K562 (cell line): ENCODE results near the gene VWC2L. TPM values are rescaled to one million over a fixed set of nuclear protein-coding genes. Genes with fewer than 3 reads are reported as not detected.

Experiments used
- ATAC-seq: fragments of 200-7000 bp; cut with Tn5 transposase; 3 replicates; pipeline ENCODE4 v1.9.1; 2020; ENCODE audit warnings: moderate library complexity
- BruUV-seq: library from RNA; stranded (reverse); fragments of 400-500 nt; replicated peaks from 2 replicates; lab custom pipeline; 2021; lab: Mats Ljungman, UMichigan
- CTCF ChIA-PET: fragments of 300-600 bp; formaldehyde crosslinking; extraction: SDS; loops from one replicate; lab custom pipeline; 2021; ENCODE audit warnings: low intra/inter-chr PET ratio; lab: Yijun Ruan, JAX
- POLR2A ChIA-PET: fragments of 300-600, 350-650 bp; sonication (Branson Sonifier 250); formaldehyde crosslinking; extraction: SDS; loops from one replicate; lab custom pipeline; 2021; ENCODE audit warnings: antibody characterized with exemption, inconsistent platforms; lab: Yijun Ruan, JAX
- DNase-seq, 4 experiments: peaks; one replicate each; pipeline versions ENCODE4 v3.0.0 to v3.0.0-alpha.2; 2011 to 2018; ENCODE audit warnings: low spot score in 3 of 4, mixed read lengths in 3 of 4; ENCODE audit errors: extremely low read depth in 1 of 4
- FAIRE-seq: peaks from 2 replicates; lab custom pipeline; 2011; peaks lifted over from hg19 to GRCh38; lab: Jason Lieb, UNC
- H2AFZ ChIP-seq: 2 replicates; pipeline ENCODE4 v1.6.0; 2011; ENCODE audit warnings: low read depth, low read length, control low read depth, inconsistent platforms
- H3K27ac ChIP-seq: fragments of 200-600 bp; 3 replicates; pipeline ENCODE4 v1.8.0; 2011; ENCODE audit warnings: low read depth, mild to moderate bottlenecking, control low read depth, inconsistent platforms, low read length, moderate library complexity, mixed read lengths; ENCODE audit errors: extremely low read depth
- H3K27me3 ChIP-seq, 2 experiments: fragments of 300-600 bp in 1 of 2; 2 replicates in 1 of 2; 3 replicates in 1 of 2; pipeline versions ENCODE4 v1.6.0 to v1.8.0; 2011; ENCODE audit warnings: inconsistent platforms in 2 of 2, low read length in 2 of 2, mild to moderate bottlenecking in 1 of 2, mixed read lengths in 1 of 2, moderate library complexity in 1 of 2; ENCODE audit not compliant: control insufficient read depth in 2 of 2, insufficient read depth in 2 of 2
- H3K36me3 ChIP-seq: fragments of 300-600 bp; 3 replicates; pipeline ENCODE4 v1.8.0; 2011; ENCODE audit warnings: mild to moderate bottlenecking, low read length, inconsistent platforms; ENCODE audit not compliant: control insufficient read depth, insufficient read depth
- H3K4me1 ChIP-seq, 2 experiments: fragments of 200-600 bp in 1 of 2; replicated peaks in 1 of 2; 2 replicates in 1 of 2; 3 replicates in 1 of 2; pipeline versions ENCODE4 v1.5.1 to v1.8.0; 2011; ENCODE audit warnings: inconsistent platforms in 2 of 2, low read length in 2 of 2, mild to moderate bottlenecking in 1 of 2, mixed read lengths in 1 of 2, moderate library complexity in 1 of 2; ENCODE audit not compliant: control insufficient read depth in 2 of 2, insufficient read depth in 2 of 2
- H3K4me2 ChIP-seq: 2 replicates; pipeline ENCODE4 v1.6.1; 2011; ENCODE audit warnings: low read length, control low read depth, inconsistent platforms, mixed read lengths; ENCODE audit not compliant: insufficient read depth
- H3K4me3 ChIP-seq: fragments of 200-600 bp; sonication (generic), shearing (Covaris generic); 2 replicates; pipeline ENCODE4 v1.5.1; 2016; ENCODE audit warnings: control low read depth, inconsistent platforms
- H3K79me2 ChIP-seq: fragments of 200-600 bp; 3 replicates; pipeline ENCODE4 v1.8.0; 2011; ENCODE audit warnings: low read length, inconsistent platforms; ENCODE audit not compliant: control insufficient read depth, insufficient read depth
- H3K9ac ChIP-seq, 2 experiments: 2 replicates each; pipeline versions ENCODE4 v1.6.0 to v1.6.1; 2011; ENCODE audit warnings: low read depth in 2 of 2, low read length in 2 of 2, control low read depth in 1 of 2, inconsistent platforms in 1 of 2, mild to moderate bottlenecking in 1 of 2, mixed read lengths in 1 of 2; ENCODE audit not compliant: insufficient read depth in 1 of 2
- H3K9me1 ChIP-seq: one replicate; pipeline ENCODE4 v1.6.0; 2011; ENCODE audit warnings: inconsistent platforms, mild to moderate bottlenecking, low read length, moderate library complexity; ENCODE audit not compliant: control insufficient read depth, insufficient read depth
- H3K9me3 ChIP-seq: replicated peaks from 2 replicates; pipeline ENCODE4 v1.5.1; 2011; ENCODE audit warnings: low read depth, low read length, inconsistent platforms; ENCODE audit not compliant: control insufficient read depth, insufficient read depth
- H4K20me1 ChIP-seq: replicated peaks from 2 replicates; pipeline ENCODE4 v1.6.1; 2011; ENCODE audit warnings: low read length, inconsistent platforms, mixed read lengths; ENCODE audit not compliant: control insufficient read depth, insufficient read depth
- CHCHD3 ChIP-seq: fragments of 250-450 bp; sonication (Bioruptor Pico); IDR thresholded peaks from 2 replicates; pipeline ENCODE4 v2.1.2; 2022; ENCODE audit warnings: mild to moderate bottlenecking
- CLOCK ChIP-seq: fragments of 250-450 bp; sonication (Bioruptor Pico); IDR thresholded peaks from 2 replicates; pipeline ENCODE4 v1.4.0; 2020; ENCODE audit warnings: mild to moderate bottlenecking, moderate library complexity, borderline replicate concordance
- FOXJ2 ChIP-seq: fragments of 200-800 bp; sonication (Bioruptor generic); IDR thresholded peaks from 2 replicates; pipeline ENCODE4 v1.6.1; 2016; ENCODE audit warnings: missing genetic modification characterization, missing compliant biosample characterization
- GTF2B ChIP-seq: IDR thresholded peaks from 2 replicates; pipeline ENCODE4 v1.6.1; 2011; ENCODE audit not compliant: insufficient read length; ENCODE audit errors: extremely low read depth
- HDAC3 ChIP-seq: fragments of 450-650 bp; IDR thresholded peaks from 2 replicates; pipeline ENCODE4 v1.6.1; 2018; ENCODE audit warnings: borderline replicate concordance, mild to moderate bottlenecking, moderate library complexity; ENCODE audit not compliant: partially characterized antibody
- IRF9 ChIP-seq: fragments of 450-650 bp; IDR thresholded peaks from 2 replicates; pipeline ENCODE4 v1.6.1; 2016; ENCODE audit warnings: missing biosample characterization, missing genetic modification characterization
- MBD2 ChIP-seq: sonication (generic); IDR thresholded peaks from 2 replicates; pipeline ENCODE4 v1.6.1; 2016; ENCODE audit warnings: low read depth, borderline replicate concordance
- PML ChIP-seq: IDR thresholded peaks from 2 replicates; pipeline ENCODE4 v1.6.1; 2012; ENCODE audit warnings: low read length, inconsistent platforms
- RFX7 ChIP-seq: fragments of 250-450 bp; sonication (Bioruptor Pico); IDR thresholded peaks from 2 replicates; pipeline ENCODE4 v1.5.1; 2021; ENCODE audit warnings: mild to moderate bottlenecking
- RNF219 ChIP-seq: fragments of 250-450 bp; sonication (Bioruptor Pico); IDR thresholded peaks from 2 replicates; pipeline ENCODE4 v1.5.0; 2022; ENCODE audit warnings: mild to moderate bottlenecking
- SMARCB1 ChIP-seq: IDR thresholded peaks from 2 replicates; pipeline ENCODE4 v1.6.1; 2011; ENCODE audit warnings: improper control_type of control experiment, low read depth; ENCODE audit not compliant: insufficient read length
- ZC3H4 ChIP-seq: sonication (generic); formaldehyde crosslinking; IDR thresholded peaks from 2 replicates; pipeline ENCODE4 v1.9.0; 2021; ENCODE audit warnings: missing genetic modification reagents, borderline replicate concordance
- in situ Hi-C: fragments of 300-500 bp; cut with MboI; formaldehyde crosslinking; loops from 4 replicates; pipeline ENCODE4 v1.15.0; 2018; ENCODE audit warnings: inconsistent platforms, mixed read lengths
- intact Hi-C: fragments of 100-400 bp; cut with micrococcal nuclease; formaldehyde crosslinking; loops from 2 replicates; pipeline ENCODE4 v1.14.2; 2022
- polyA plus RNA-seq, 8 experiments: library from polyadenylated mRNA; depleted of rRNA in 4 of 8; stranded (reverse) in 5 of 8; unstranded in 3 of 8; fragments of >200 nt; fragmentation: Nextera tagmentation in 2 of 8; fragmentation: Illumina TruSeq in 1 of 8; extraction: Ambion mirVana in 2 of 8; extraction: Trizol in 1 of 8; gene quantifications; 2 replicates each; pipeline versions ENCODE4 v1.2.1 to v1.2.3, GENCODE V29; 2011 to 2014; ENCODE audit warnings: inconsistent platforms in 1 of 8, missing spikeins in 1 of 8
- total RNA-seq, 7 experiments: library from RNA; depleted of rRNA in 6 of 7; stranded (reverse); fragments of >200 nt in 6 of 7; fragmentation: Illumina TruSeq in 2 of 7; extraction: Trizol in 2 of 7; gene quantifications; 2 replicates each; pipeline versions ENCODE4 v1.2.1 to v1.2.3, GENCODE V29; 2011 to 2021; ENCODE audit warnings: low replicate concordance in 1 of 7

The VWC2L gene
- total and polyA plus RNA-seq, 9 of the 15 experiments (the other 6 are each of a cell fraction or from before 2014, with no cell fraction given): not detected

GRCh38 chr2:214386720-214387119 lies 24.1 kb upstream of the VWC2L start (continued):
- TF ChIP-seq SMARCB1: no peak
- TF ChIP-seq PML: no peak
- TF ChIP-seq ZC3H4 (CRISPR knock-in tag): no peak
- no peak for TF ChIP-seq IRF9 (tag)
- TF ChIP-seq CLOCK (CRISPR knock-in tag): no peak
- no peak for TF ChIP-seq RFX7 (CRISPR knock-in tag)

- BruUV-seq: no TSS peak
- H3K9me1 ChIP-seq: no peaks in the 10 kb centered on the region
- no peak overlapping the region for H3K4me3 ChIP-seq
- no peaks in the 10 kb centered on the region for H3K36me3 ChIP-seq
- no peak overlapping the region for H3K27ac ChIP-seq
- ATAC-seq: no peak
- CTCF ChIA-PET: no interaction called here
- TF ChIP-seq HDAC3: no peak
- TF ChIP-seq GTF2B: no peak
- TF ChIP-seq RNF219 (CRISPR knock-in tag): no peak
- no peak for TF ChIP-seq CHCHD3 (CRISPR knock-in tag)
- no peak for TF ChIP-seq MBD2
- no peak for TF ChIP-seq FOXJ2 (tag)
- TF ChIP-seq, all 486 proteins: peak for 0
- POLR2A ChIA-PET: no interaction called here
- Histone ChIP-seq H3K4me1 (no peaks in the 10 kb centered on the region), H3K9me3 (no peaks in the 10 kb centered on the region), H3K4me2 (no peak overlapping the region), H3K9ac (no peak overlapping the region), H3K27me3 (no peaks in the 10 kb centered on the region), H2AFZ (no peak overlapping the region), H3K79me2 (no peaks in the 10 kb centered on the region), H4K20me1 (no peaks in the 10 kb centered on the region)
- in situ Hi-C loops: no loop called here
- FAIRE-seq (no peak), DNase-seq (no peak)
- intact Hi-C loops: no loop called here
These were observed 21.5 kb upstream of the VWC2L start for GRCh38 chr2:214389334-214389733.
